ENCODE data around the gene PAQR7.

DNA sequence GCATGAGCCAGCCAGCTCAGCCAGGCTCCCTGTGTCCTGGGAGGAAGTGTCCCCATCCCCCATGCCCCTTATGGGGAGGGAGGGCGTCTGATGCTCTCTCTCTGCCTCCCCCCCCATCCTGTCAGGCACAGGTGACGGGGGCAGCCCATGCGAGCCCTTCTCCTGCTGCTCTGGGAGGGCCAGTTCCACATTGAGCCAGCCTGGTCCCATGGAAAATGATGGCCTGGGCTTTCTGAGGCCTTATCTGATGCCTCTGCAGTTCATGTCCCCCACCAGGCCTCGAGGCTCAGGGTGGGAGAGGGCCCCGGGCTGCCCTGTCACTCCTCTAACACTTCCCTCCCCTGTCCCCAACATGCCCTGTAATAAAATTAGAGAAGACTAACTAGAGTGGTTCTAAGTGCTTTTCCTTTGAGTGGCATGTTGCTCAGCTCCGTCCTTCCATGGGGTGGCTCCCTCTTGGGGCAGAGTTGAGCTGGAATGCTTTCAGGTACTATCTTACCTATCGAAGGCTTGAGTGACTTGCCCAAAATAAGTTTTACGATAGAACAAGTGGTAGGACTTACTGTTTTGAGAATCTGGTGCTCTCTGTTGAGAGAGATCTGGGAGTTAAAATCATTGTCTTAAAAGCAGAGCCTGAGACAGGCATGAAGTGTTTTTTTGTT, 57.5 kb downstream of the PAQR7 start:
- TF ChIP-seq, protein P1, sequence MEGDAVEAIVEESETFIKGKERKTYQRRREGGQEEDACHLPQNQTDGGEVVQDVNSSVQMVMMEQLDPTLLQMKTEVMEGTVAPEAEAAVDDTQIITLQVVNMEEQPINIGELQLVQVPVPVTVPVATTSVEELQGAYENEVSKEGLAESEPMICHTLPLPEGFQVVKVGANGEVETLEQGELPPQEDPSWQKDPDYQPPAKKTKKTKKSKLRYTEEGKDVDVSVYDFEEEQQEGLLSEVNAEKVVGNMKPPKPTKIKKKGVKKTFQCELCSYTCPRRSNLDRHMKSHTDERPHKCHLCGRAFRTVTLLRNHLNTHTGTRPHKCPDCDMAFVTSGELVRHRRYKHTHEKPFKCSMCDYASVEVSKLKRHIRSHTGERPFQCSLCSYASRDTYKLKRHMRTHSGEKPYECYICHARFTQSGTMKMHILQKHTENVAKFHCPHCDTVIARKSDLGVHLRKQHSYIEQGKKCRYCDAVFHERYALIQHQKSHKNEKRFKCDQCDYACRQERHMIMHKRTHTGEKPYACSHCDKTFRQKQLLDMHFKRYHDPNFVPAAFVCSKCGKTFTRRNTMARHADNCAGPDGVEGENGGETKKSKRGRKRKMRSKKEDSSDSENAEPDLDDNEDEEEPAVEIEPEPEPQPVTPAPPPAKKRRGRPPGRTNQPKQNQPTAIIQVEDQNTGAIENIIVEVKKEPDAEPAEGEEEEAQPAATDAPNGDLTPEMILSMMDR (IDR thresholded peaks at IDR 0.05), result peak; percentile 50
- TF ChIP-seq ZFX (IDR thresholded peaks at IDR 0.05; ENCODE audit: borderline replicate concordance), result no peak
